ENCODE results near the gene MYL6. TPM values are rescaled to one million over a fixed set of nuclear protein-coding genes. Genes with fewer than 3 reads are reported as not detected.

Gene MYL6
- total and polyA plus RNA-seq, 8 donors: 1,132 to 4,672 (median 3,368) TPM

- intact Hi-C loops (cut with DNase I; ENCODE audit: low total_unique reads): no loop called here
- TF ChIP-seq POLR2AphosphoS5 (IDR thresholded peaks at IDR 0.05) (no peak), POLR2A (IDR thresholded peaks at IDR 0.05) (no peak), EP300 (IDR thresholded peaks at IDR 0.05) (no peak)
- TF ChIP-seq, protein P1, sequence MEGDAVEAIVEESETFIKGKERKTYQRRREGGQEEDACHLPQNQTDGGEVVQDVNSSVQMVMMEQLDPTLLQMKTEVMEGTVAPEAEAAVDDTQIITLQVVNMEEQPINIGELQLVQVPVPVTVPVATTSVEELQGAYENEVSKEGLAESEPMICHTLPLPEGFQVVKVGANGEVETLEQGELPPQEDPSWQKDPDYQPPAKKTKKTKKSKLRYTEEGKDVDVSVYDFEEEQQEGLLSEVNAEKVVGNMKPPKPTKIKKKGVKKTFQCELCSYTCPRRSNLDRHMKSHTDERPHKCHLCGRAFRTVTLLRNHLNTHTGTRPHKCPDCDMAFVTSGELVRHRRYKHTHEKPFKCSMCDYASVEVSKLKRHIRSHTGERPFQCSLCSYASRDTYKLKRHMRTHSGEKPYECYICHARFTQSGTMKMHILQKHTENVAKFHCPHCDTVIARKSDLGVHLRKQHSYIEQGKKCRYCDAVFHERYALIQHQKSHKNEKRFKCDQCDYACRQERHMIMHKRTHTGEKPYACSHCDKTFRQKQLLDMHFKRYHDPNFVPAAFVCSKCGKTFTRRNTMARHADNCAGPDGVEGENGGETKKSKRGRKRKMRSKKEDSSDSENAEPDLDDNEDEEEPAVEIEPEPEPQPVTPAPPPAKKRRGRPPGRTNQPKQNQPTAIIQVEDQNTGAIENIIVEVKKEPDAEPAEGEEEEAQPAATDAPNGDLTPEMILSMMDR (IDR thresholded peaks at IDR 0.05): no peak
- H3K4me3 ChIP-seq: no peak overlapping the region
- no peaks in the 10 kb centered on the region for H3K9me3 ChIP-seq
- no peaks in the 10 kb centered on the region for H3K27me3 ChIP-seq
- H3K27ac ChIP-seq: no peak overlapping the region
- peaks cover 0 to 7% (median 3%) of the 10 kb centered on the region in 4 donors for H3K4me1 ChIP-seq
- 75 to 82% (median 81%) methylated on average over 9 of the region's 9 CpGs for WGBS, 5 donors
- no peak for DNase-seq
- no peaks in the 10 kb centered on the region for H3K36me3 ChIP-seq
These were observed 39.9 kb downstream of the MYL6 start for GRCh38 chr12:56197921-56198635.

GRCh38 chr12:56198836-56199235 is 40.7 kb downstream of the MYL6 start:
- no peak overlapping the region for H3K27ac ChIP-seq
- no peak for TF ChIP-seq POLR2AphosphoS5 (IDR thresholded peaks at IDR 0.05)
- no peak for TF ChIP-seq EP300 (IDR thresholded peaks at IDR 0.05)
- no peak for TF ChIP-seq POLR2A (IDR thresholded peaks at IDR 0.05)
- TF ChIP-seq, protein P1 (IDR thresholded peaks at IDR 0.05): no peak
- WGBS, 5 donors: 65 to 91% (median 77%) methylated on average over 1 of the region's 1 CpG
- no peaks in the 10 kb centered on the region for H3K9me3 ChIP-seq
- H3K4me1 ChIP-seq: peaks cover 0 to 7% (median 3%) of the 10 kb centered on the region in 4 donors
- H3K4me3 ChIP-seq: no peak overlapping the region
- no peak for DNase-seq
- no peaks in the 10 kb centered on the region for H3K27me3 ChIP-seq
- H3K36me3 ChIP-seq: peaks cover 0 to under 1% (median 0%) of the 10 kb centered on the region in 4 donors
- intact Hi-C loops (cut with DNase I; ENCODE audit: low total_unique reads): no loop called here

DNA sequence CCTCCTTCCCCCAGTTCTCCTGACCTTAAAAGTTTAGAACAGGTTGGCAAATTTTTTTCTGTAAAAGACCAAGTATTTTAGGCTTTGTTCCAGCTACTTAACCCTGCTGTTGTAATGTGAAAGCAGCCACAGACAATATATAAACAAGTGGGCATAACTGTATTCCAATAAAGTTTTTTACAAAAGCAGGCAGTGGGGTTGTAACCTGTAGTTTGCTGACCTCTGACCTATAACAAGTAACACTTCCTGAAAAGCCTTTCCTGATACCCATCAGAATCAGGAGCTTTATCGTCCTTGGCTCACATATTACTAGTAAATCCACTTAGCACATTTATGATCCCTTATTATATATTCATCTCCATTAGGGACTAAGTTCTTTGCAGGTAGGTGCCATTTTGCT is 44.2 kb downstream of the MYL6 start:
- H3K4me1 ChIP-seq: peaks cover 0 to 18% (median 4%) of the 10 kb centered on the region in 4 donors
- peaks cover 26 to 34% (median 32%) of the 10 kb centered on the region in 4 donors for H3K36me3 ChIP-seq
- DNase-seq: no peak
- no peak overlapping the region for H3K4me3 ChIP-seq
- 17 to 28% (median 21%) methylated on average over 1 of the region's 1 CpG for WGBS, 5 donors
- intact Hi-C loops (cut with DNase I; ENCODE audit: low total_unique reads): no loop called here
- no peaks in the 10 kb centered on the region for H3K27me3 ChIP-seq
- TF ChIP-seq EP300 (IDR thresholded peaks at IDR 0.05) (no peak), POLR2AphosphoS5 (IDR thresholded peaks at IDR 0.05) (no peak), POLR2A (IDR thresholded peaks at IDR 0.05) (no peak)
- TF ChIP-seq, protein P1 (IDR thresholded peaks at IDR 0.05): no peak
- peak overlapping the region in 1 of 5 donors; percentile 8 for H3K27ac ChIP-seq
- H3K9me3 ChIP-seq: no peaks in the 10 kb centered on the region

DNA sequence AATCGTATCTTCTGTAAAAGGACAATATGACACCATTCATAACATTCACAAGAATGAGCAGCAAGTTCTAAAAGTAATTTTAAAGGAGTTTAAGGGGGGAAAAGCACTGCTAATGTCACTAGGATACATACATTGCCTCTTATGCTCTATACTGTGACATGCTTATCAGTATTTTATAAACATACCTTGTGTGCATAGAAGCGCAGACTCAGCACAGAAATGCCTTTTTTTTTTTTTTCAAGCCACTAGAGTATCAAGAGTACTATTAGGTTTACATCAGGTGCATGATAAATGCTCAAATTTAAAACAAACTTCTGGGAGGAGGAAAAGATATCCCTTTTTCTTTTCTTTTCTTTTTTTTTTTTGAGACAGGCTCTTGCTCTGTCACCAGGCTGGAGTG is 44.7 kb downstream of the MYL6 start:
- no peak for DNase-seq
- no peak overlapping the region for H3K4me3 ChIP-seq
- H3K27me3 ChIP-seq: no peaks in the 10 kb centered on the region
- H3K4me1 ChIP-seq: peaks cover 0 to 18% (median 4%) of the 10 kb centered on the region in 4 donors
- TF ChIP-seq POLR2A (IDR thresholded peaks at IDR 0.05): no peak
- TF ChIP-seq, protein P1 (IDR thresholded peaks at IDR 0.05): no peak
- no peak for TF ChIP-seq EP300 (IDR thresholded peaks at IDR 0.05)
- TF ChIP-seq POLR2AphosphoS5 (IDR thresholded peaks at IDR 0.05): no peak
- intact Hi-C loops (cut with DNase I; ENCODE audit: low total_unique reads): no loop called here
- WGBS, 5 donors: 45 to 67% (median 51%) methylated on average over 2 of the region's 2 CpGs
- peak overlapping the region in 1 of 5 donors; percentile 8 for H3K27ac ChIP-seq
- peaks cover 31 to 39% (median 37%) of the 10 kb centered on the region in 4 donors for H3K36me3 ChIP-seq
- no peaks in the 10 kb centered on the region for H3K9me3 ChIP-seq

Data from stomach (tissue), 9 donors.